Measurements from ENCODE around the gene ADGRG6.
"Not testable (repeated sequence)": the region's sequence is repeated elsewhere in the genome, so short reads cannot be mapped to it uniquely, and the experiment has no call there.

Gene ADGRG6

GRCh38 chr6:142341855-142342330 lies 40.1 kb downstream of the ADGRG6 start:
- TF ChIP-seq CTCF (IDR thresholded peaks at IDR 0.05; ENCODE audit: insufficient read depth, low read length, poor library complexity, severe bottlenecking) = no peak
- H3K4me3 ChIP-seq (replicated peaks; ENCODE audit: low read depth, low read length) = no peak overlapping the region
- H3K36me3 ChIP-seq (ENCODE audit: control insufficient read depth, insufficient read depth, low read length) = no peaks in the 10 kb centered on the region
- DNase-seq (ENCODE audit: extremely low read depth, insufficient read length) = no peak
- no peaks in the 10 kb centered on the region for H3K27me3 ChIP-seq (replicated peaks; ENCODE audit: control insufficient read depth, insufficient read depth, low read length)

DNA sequence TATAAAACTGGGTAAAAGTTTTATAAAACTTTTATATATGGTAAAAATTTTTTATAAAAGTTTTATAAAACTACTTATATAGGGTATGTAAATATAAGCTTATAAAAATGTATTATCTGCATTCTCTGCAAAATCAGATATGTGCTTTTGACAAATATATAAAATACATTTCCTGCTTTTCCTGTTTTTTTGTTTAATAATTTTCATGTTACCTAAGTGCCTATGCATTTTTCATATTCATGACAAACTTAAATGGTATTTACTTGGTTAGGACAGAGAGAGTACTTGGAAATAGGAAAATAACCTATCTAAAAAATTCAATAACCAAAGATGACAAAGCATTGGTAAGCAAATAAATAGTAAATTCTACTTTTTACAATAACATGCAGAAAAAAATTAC lies 41.2 kb downstream of the ADGRG6 start:
- no peaks in the 10 kb centered on the region for H3K27me3 ChIP-seq (replicated peaks; ENCODE audit: control insufficient read depth, insufficient read depth, low read length)
- no peak for TF ChIP-seq CTCF (IDR thresholded peaks at IDR 0.05; ENCODE audit: insufficient read depth, low read length, poor library complexity, severe bottlenecking)
- no peaks in the 10 kb centered on the region for H3K36me3 ChIP-seq (ENCODE audit: control insufficient read depth, insufficient read depth, low read length)
- no peak for DNase-seq (ENCODE audit: extremely low read depth, insufficient read length)
- no peak overlapping the region for H3K4me3 ChIP-seq (replicated peaks; ENCODE audit: low read depth, low read length)

DNA sequence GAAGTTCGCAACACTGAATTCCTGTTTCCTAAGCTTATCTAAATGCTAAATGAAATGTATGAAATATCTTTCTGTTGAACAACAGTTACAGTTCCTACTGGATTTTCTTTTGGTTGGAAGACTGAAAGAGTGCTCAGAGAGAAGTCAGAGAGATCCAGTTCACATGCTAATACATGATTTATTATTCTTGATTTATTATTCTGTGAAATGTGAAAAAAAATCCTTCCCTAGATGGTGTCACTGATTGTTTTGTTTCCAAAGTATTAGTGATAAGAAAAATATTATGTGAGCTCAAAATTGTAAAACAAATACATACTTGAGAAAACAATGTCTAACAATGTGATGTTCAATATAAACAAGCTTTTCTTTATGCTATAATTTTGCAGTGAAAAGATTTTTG lies 42.1 kb downstream of the ADGRG6 start:
- Histone ChIP-seq H3K4me3 (replicated peaks; ENCODE audit: low read depth, low read length) (no peak overlapping the region), H3K27me3 (replicated peaks; ENCODE audit: control insufficient read depth, insufficient read depth, low read length) (no peaks in the 10 kb centered on the region), H3K36me3 (ENCODE audit: control insufficient read depth, insufficient read depth, low read length) (no peaks in the 10 kb centered on the region)
- no peak for DNase-seq (ENCODE audit: extremely low read depth, insufficient read length)
- no peak for TF ChIP-seq CTCF (IDR thresholded peaks at IDR 0.05; ENCODE audit: insufficient read depth, low read length, poor library complexity, severe bottlenecking)

- no peak for TF ChIP-seq CTCF (IDR thresholded peaks at IDR 0.05; ENCODE audit: insufficient read depth, low read length, poor library complexity, severe bottlenecking)
- H3K27me3 ChIP-seq (replicated peaks; ENCODE audit: control insufficient read depth, insufficient read depth, low read length) = no peaks in the 10 kb centered on the region
- no peak overlapping the region for H3K4me3 ChIP-seq (replicated peaks; ENCODE audit: low read depth, low read length)
- no peak for DNase-seq (ENCODE audit: extremely low read depth, insufficient read length)
- no peaks in the 10 kb centered on the region for H3K36me3 ChIP-seq (ENCODE audit: control insufficient read depth, insufficient read depth, low read length)
Observed at GRCh38 chr6:142345261-142345660, 43.5 kb downstream of the ADGRG6 start.

- H3K4me3 ChIP-seq (replicated peaks; ENCODE audit: low read depth, low read length); H3K36me3 ChIP-seq (ENCODE audit: control insufficient read depth, insufficient read depth, low read length); H3K27me3 ChIP-seq (replicated peaks; ENCODE audit: control insufficient read depth, insufficient read depth, low read length); DNase-seq (ENCODE audit: extremely low read depth, insufficient read length): not testable (repeated sequence)
Observed at GRCh38 chr6:142346166-142346565, 44.4 kb downstream of the ADGRG6 start.

GRCh38 chr6:142349215-142349823 lies 47.5 kb downstream of the ADGRG6 start:
- Histone ChIP-seq H3K27me3 (replicated peaks; ENCODE audit: control insufficient read depth, insufficient read depth, low read length) (no peaks in the 10 kb centered on the region), H3K36me3 (ENCODE audit: control insufficient read depth, insufficient read depth, low read length) (no peaks in the 10 kb centered on the region)
- DNase-seq (ENCODE audit: extremely low read depth, insufficient read length) = no peak

More at GRCh38 chr6:142349215-142349823, 47.5 kb downstream of the ADGRG6 start:
- no peak for TF ChIP-seq CTCF (IDR thresholded peaks at IDR 0.05; ENCODE audit: insufficient read depth, low read length, poor library complexity, severe bottlenecking)
- no peak overlapping the region for H3K4me3 ChIP-seq (replicated peaks; ENCODE audit: low read depth, low read length)

Data from GM06990 (cell line).